HCT116 (cell line): ENCODE data around the gene PAFAH1B1.

Source experiments
- ATF3 ChIP-seq: IDR thresholded peaks from 2 replicates; pipeline ENCODE4 v1.6.1; 2012
- CBX3 ChIP-seq: IDR thresholded peaks from 2 replicates; pipeline ENCODE4 v1.6.1; 2012; ENCODE audit warnings: low read depth
- CTCF ChIP-seq, 3 experiments: fragments of 200-600 bp in 1 of 3; sonication (generic) in 1 of 3; IDR thresholded peaks in 2 of 3; conservative IDR thresholded peaks in 1 of 3; 2 replicates each; pipeline ENCODE4 v1.5.1; 2012 to 2017; ENCODE audit warnings: low read depth in 2 of 3, low read length in 2 of 3, antibody characterized with exemption in 1 of 3, borderline replicate concordance in 1 of 3, control low read depth in 1 of 3, mild to moderate bottlenecking in 1 of 3, mixed read lengths in 1 of 3, mixed run types in 1 of 3, moderate library complexity in 1 of 3; ENCODE audit not compliant: insufficient read depth in 1 of 3
- ELF1 ChIP-seq: IDR thresholded peaks from 2 replicates; pipeline ENCODE4 v1.6.1; 2012; ENCODE audit warnings: low read depth, borderline replicate concordance
- EZH2 ChIP-seq: fragments of 200-600 bp; sonication (generic); IDR thresholded peaks from 2 replicates; pipeline ENCODE4 v1.6.1; 2017; ENCODE audit warnings: antibody characterized with exemption, mixed run types
- EZH2phosphoT487 ChIP-seq: fragments of 200-600 bp; IDR thresholded peaks from 2 replicates; pipeline ENCODE4 v1.6.1; 2018; ENCODE audit warnings: antibody characterized with exemption, borderline replicate concordance
- POLR2A ChIP-seq: IDR thresholded peaks from 2 replicates; pipeline ENCODE4 v1.7.0; 2011; ENCODE audit warnings: borderline replicate concordance; ENCODE audit not compliant: insufficient read depth, insufficient read length; ENCODE audit errors: extremely low read depth
- POLR2AphosphoS5 ChIP-seq: IDR thresholded peaks from 2 replicates; pipeline ENCODE4 v1.6.1; 2011; ENCODE audit warnings: mild to moderate bottlenecking, low read depth, low read length, moderate library complexity
- SIN3A ChIP-seq: IDR thresholded peaks from 2 replicates; pipeline ENCODE4 v1.6.1; 2012; ENCODE audit warnings: low read depth
- YY1 ChIP-seq: IDR thresholded peaks from 2 replicates; pipeline ENCODE4 v1.6.1; 2011; ENCODE audit warnings: low read length, low read depth, moderate library complexity, mild to moderate bottlenecking; ENCODE audit not compliant: insufficient replicate concordance; ENCODE audit errors: extremely low read depth
- ZBTB33 ChIP-seq: IDR thresholded peaks from 2 replicates; pipeline ENCODE4 v1.6.1; 2011; ENCODE audit warnings: mild to moderate bottlenecking, low read length, moderate library complexity; ENCODE audit not compliant: insufficient replicate concordance; ENCODE audit errors: extremely low read depth

- no peak for TF ChIP-seq SIN3A
- no peak for TF ChIP-seq ELF1
- TF ChIP-seq CTCF (IDR thresholded peaks at IDR 0.05 in 2 of 3, conservative IDR thresholded peaks at IDR 0.05 in 1 of 3; ENCODE audit: borderline replicate concordance in 1 of 3, insufficient read depth in 1 of 3, low read depth in 2 of 3, low read length in 2 of 3), result no peak
- TF ChIP-seq POLR2A, result no peak
- no peak for TF ChIP-seq EZH2
- TF ChIP-seq EZH2phosphoT487, result no peak
- TF ChIP-seq CBX3, result no peak
- TF ChIP-seq POLR2AphosphoS5, result no peak
- no peak for TF ChIP-seq ATF3
- no peak for TF ChIP-seq YY1
- no peak for TF ChIP-seq ZBTB33
Measured at GRCh38 chr17:2723505-2723996, 130.1 kb downstream of the PAFAH1B1 start.
